ENCODE data around the gene PI4KA. TPM values are rescaled to one million over a fixed set of nuclear protein-coding genes. Genes with fewer than 3 reads are reported as not detected.

PI4KA gene
- total RNA-seq, 4 donors from 2014 or later, result 76.5 to 164 (median 115) TPM

GRCh38 chr22:20659258-20659657, 199.4 kb downstream of the PI4KA start:
- TF ChIP-seq CTCF (IDR thresholded peaks at IDR 0.05) (no peak), POLR2A (IDR thresholded peaks at IDR 0.05) (no peak), EP300 (IDR thresholded peaks at IDR 0.05) (no peak)
- DNase-seq (ENCODE audit: low spot score in 2 of 2), result no peak
- Histone ChIP-seq H3K27ac (no peak overlapping the region), H3K4me3 (no peak overlapping the region), H3K36me3 (no peaks in the 10 kb centered on the region), H3K4me1 (no peaks in the 10 kb centered on the region), H3K27me3 (no peaks in the 10 kb centered on the region), H3K9me3 (peaks cover 0 to 15% (median 0%) of the 10 kb centered on the region in 4 donors)
- 76 to 84% methylated on average over 1 of the region's 1 CpG for WGBS, 2 donors

GRCh38 chr22:20658433-20659222, 200.0 kb downstream of the PI4KA start:
- TF ChIP-seq POLR2A (IDR thresholded peaks at IDR 0.05) (no peak), CTCF (IDR thresholded peaks at IDR 0.05) (no peak), EP300 (IDR thresholded peaks at IDR 0.05) (no peak)
- DNase-seq (ENCODE audit: low spot score in 2 of 2), result no peak
- 70 to 81% methylated on average over 11 of the region's 11 CpGs for WGBS, 2 donors
- H3K36me3 ChIP-seq, result no peaks in the 10 kb centered on the region
- peaks cover 0 to 9% (median 0%) of the 10 kb centered on the region in 4 donors for H3K9me3 ChIP-seq
- no peak overlapping the region for H3K4me3 ChIP-seq
- no peaks in the 10 kb centered on the region for H3K4me1 ChIP-seq
- no peaks in the 10 kb centered on the region for H3K27me3 ChIP-seq
- H3K27ac ChIP-seq, result no peak overlapping the region

- no peak for DNase-seq (ENCODE audit: low spot score in 2 of 2)
- Histone ChIP-seq H3K9me3 (peaks cover 0 to 3% (median 0%) of the 10 kb centered on the region in 4 donors), H3K4me1 (no peaks in the 10 kb centered on the region), H3K4me3 (no peak overlapping the region), H3K27ac (no peak overlapping the region), H3K36me3 (no peaks in the 10 kb centered on the region), H3K27me3 (no peaks in the 10 kb centered on the region)
- WGBS, 2 donors, result 69 to 73% methylated on average over 5 of the region's 5 CpGs
- TF ChIP-seq CTCF (IDR thresholded peaks at IDR 0.05) (no peak), POLR2A (IDR thresholded peaks at IDR 0.05) (no peak), EP300 (IDR thresholded peaks at IDR 0.05) (no peak)
Observed at GRCh38 chr22:20657963-20658362, 200.6 kb downstream of the PI4KA start.

Other genes starting within 250 kb of the PI4KA start
- gene SERPIND1, start 84.7 kb downstream of the PI4KA start, total RNA-seq, result 1 to 10 TPM in 1 of 4 donors, under 1 TPM in 1, not detected in 2; 0.42 to 1.2 TPM
- gene SNAP29, start 196 bp upstream of the PI4KA start, total RNA-seq, result 10 to 100 TPM; 18.3 to 36.1 (median 19.6) TPM
- 10 to 100 TPM; 44.7 to 59.0 (median 51.5) TPM for gene CRKL, start 58.6 kb upstream of the PI4KA start, total RNA-seq
- 1 to 10 TPM in 3 of 4 donors, under 1 TPM in 1; 0.59 to 3.1 (median 1.8) TPM for gene AIFM3, start 108.4 kb upstream of the PI4KA start, total RNA-seq
- 100 to 1,000 TPM in 1 of 4 donors, 10 to 100 TPM in 3; 59.8 to 127 (median 66.5) TPM for gene LZTR1, start 123.5 kb upstream of the PI4KA start, total RNA-seq
- 10 to 100 TPM; 46.9 to 71.8 (median 49.3) TPM for gene THAP7, start 143.3 kb upstream of the PI4KA start, total RNA-seq
- 1 to 10 TPM in 1 of 4 donors, under 1 TPM in 3; 0.63 to 3.3 (median 0.78) TPM for gene P2RX6, start 156.4 kb upstream of the PI4KA start, total RNA-seq
- gene SLC7A4, start 173.8 kb upstream of the PI4KA start, total RNA-seq, result 1 to 10 TPM in 1 of 4 donors, under 1 TPM in 1, not detected in 2; 0.22 to 1.3 TPM
- under 1 TPM in 1 of 4 donors, not detected in 3; 0.39 TPM for gene LRRC74B, start 187.1 kb upstream of the PI4KA start, total RNA-seq

All from tibial nerve (tissue), 4 donors.